HPDE6-E6E7 (cell line): ENCODE measurements around the gene TIE1.

ENCODE experiments used
- DNase-seq: peaks from one replicate; pipeline ENCODE4 v3.0.0; 2011; ENCODE audit warnings: missing footprints; ENCODE audit errors: extremely low spot score

TIE1 gene

DNA sequence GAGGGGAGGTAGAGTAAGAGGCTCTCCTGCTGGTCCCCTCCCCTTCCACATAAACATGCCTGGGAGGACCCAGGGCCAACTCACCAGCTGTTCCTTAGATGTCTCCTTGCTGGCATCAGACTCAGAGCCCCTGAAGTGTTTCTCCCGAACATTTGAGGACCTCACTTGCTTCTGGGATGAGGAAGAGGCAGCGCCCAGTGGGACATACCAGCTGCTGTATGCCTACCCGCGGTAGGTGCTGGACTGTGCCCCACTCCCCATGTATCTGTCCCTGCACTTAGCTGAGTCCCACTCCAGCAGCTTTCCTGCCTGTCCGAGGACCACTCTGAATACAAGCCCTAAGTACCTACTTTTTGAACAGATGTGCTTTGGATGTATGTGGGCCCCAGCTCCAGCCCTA, 37.2 kb downstream of the TIE1 start:
- DNase-seq: no peak

DNA sequence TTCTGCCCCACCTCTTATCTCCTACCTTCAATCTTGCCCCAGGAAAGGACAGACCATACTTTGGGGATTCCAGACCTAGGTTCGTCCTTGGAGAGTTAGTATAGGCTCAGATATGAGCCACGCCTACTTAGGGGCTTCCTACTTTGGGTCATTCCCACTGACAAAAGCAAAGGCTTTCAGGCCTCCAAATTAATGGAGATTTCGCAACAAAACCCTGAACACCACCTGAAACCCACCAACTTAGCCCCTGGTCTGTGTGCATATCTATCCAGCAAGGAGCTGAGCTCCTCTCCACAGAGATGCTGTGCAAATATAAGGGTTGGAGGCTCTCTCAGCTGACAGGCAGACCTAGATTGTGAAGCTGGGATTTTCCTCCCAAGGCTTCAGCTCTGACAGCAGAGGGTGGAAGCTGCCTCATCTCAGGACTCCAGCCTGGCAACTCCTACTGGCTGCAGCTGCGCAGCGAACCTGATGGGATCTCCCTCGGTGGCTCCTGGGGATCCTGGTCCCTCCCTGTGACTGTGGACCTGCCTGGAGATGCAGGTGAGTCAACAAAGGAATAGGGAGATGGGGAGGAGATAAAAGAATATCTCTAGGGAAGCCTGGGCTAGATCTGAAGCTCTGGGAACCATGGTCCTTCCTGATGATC, 38.9 kb downstream of the TIE1 start:
- DNase-seq: no peak

DNA sequence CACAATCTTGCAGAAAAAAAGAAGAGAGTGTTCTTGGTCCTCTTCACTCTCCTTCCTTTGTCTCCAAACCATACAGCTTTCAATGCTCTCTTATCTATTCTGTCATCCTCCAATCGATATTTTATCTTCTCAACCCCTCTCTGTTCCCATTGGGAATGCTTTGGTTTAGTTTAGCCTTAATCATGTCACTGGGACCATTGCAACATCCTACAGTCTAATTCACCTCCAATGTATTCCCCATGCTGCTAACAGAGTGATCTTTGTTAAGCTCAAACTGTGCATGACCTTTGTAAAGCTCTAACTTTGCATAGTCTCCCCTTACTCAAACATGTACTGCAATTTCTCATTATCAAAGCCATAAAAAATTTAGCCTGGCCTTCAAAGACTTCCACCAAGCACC, 39.8 kb downstream of the TIE1 start:
- no peak for DNase-seq

DNA sequence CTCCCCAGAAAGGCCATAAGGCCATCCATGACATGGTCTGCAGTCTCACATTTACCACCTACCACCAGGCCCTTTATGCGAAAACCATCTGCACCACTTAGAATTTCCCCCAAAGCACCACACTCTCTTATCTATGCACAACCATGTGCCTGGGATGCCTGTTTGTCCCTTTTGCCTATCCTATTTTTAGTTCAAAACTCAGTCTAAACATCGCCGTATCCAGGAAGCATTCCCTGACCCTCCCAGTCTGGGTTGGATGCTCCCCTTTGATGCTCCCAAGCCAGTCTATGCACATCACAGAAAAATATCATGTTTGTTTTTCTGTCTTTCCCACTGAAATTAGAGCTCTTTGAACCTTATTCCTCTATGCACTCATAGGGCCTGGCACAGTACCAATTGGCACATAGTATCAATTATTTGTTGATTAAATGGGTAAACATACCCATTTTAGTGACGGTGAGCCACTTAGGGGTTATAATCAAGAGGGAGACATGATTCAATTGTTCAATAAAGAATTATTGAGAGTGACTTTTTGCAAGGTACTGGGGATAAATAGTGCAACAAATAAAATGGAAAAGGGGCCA, 43.6 kb downstream of the TIE1 start:
- DNase-seq: no peak

DNA sequence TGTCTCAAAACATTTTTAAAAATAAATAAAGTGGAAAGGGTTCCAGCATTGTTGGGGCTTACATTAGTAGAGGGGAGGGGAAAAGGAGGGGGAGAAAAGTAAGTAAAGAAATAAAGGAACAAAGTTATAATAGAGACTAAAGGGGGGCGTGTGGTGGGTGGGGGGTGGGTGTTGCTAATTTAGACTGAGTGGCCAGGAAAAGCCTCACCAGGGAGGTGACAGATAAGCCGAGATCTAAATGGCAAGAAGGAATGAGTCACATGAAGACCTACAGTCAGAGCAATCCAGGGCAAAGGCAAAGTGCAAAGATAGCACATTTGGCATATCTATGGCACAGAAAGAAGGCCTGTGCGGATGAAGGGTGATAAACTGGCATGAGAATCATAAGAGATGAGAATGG, 44.3 kb downstream of the TIE1 start:
- no peak for DNase-seq

DNA sequence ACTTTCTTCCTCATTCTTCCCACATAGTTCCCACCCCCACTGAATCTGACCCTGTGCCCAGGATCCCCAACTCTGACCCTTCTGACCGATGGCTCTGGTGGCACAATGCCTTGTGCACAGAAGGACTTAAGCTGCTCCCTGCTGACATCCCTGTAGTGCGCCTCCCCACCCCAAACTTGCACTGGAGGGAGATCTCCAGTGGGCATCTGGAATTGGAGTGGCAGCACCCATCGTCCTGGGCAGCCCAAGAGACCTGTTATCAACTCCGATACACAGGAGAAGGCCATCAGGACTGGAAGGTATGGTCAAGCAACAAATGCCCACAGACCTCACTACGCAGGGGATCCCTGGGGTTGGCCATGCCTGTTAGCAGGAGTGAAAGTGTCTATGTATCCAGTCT, 45.9 kb downstream of the TIE1 start:
- DNase-seq: no peak

DNA sequence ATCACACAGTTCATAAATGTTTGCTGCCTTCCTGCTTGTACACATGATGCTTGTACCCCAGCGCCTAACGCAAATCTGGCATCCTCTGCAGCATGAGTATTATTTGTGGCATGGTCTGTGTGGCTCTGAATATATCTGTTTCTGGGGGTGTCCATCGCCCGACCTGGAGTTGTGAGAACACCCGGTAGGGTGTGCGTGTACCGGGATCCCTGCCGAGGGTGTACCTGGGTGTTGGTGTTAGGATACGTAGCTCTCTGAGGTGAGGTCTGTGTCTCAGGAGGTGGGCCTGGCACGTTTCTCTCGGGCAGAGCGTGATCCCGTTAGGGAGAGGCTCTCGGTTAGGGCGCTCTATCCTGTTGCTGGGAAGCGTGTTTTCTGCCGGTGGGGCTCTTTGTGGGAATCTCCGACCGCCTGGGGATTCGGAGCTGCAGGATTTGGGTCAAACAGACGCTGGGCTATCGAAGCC, 47.6 kb downstream of the TIE1 start:
- DNase-seq: peak; percentile 56

DNA sequence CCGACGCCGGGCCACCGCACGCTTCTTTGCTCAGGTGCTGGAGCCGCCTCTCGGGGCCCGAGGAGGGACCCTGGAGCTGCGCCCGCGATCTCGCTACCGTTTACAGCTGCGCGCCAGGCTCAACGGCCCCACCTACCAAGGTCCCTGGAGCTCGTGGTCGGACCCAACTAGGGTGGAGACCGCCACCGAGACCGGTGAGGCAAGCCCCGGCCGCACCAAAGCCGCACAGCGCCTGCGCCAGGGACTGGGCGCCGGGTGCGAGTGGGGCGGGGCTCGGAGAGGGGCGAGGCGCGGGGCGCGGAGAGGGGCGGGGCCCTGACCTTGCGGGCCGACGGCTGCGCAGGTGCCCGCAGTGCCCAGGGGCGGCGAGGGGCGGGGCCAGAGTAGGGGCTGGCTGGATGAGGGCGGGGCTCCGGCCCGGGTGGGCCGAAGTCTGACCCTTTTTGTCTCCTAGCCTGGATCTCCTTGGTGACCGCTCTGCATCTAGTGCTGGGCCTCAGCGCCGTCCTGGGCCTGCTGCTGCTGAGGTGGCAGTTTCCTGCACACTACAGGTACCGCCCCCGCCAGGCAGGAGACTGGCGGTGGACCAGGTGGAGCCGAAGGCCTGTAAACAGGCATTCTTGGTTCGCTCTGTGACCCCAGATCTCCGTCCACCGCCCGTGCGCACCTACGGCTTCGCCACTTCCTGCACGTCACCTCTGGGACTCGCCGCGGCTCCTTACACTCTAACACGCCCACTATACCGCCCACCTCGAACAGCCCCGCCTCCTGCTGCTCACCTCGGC, 48.2 kb downstream of the TIE1 start:
- peak; percentile 84 for DNase-seq

DNA sequence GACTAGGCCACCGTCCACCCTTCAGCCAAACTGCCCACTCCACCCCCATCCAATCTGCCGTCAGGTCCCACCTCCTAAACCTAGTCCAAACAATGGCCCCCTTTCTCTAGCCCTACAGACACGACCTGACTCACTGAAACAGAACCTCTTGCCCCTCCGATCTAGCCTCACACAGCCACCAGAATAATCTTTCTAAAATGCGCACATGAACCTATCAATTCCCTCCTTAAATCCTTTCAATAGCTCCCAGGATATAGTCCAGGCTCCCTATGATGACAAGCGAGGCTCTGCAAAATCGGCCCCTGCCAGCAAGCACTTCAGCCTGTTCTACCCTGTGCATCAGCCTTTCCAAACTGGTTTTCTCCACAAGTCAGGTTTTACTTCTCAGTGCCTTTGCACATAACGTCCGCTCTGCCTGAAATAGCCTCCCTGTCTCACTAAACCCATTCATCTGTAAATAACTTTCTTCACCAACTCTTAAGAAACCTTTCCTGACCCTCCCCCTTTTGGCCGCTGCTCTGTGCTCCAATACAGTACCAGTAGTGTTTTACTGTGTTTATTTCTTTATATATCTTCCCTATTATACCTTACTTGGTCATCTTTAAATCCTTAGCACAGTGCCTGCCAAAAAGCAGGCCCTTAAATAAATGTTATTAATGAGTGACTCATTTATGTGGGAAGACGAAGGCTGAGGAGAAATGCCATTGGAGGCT, 49.0 kb downstream of the TIE1 start:
- DNase-seq: no peak

DNA sequence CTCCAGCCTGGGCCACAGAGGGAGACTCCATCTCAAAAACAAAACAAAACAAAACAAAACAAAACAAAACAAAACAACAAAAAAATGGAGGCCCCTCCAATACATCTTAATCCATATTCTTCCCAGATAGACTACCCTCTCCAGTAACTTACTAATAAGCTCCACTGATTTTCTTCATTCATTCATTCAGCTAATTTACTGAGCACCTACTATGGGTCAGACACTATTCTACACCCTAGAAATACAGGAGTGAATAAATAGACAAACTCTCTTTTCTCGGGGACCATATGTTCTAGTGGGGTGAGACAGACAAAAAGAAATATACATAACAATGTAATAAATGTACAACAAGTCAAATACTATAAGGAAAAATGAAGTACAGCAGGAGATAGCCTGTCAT, 50.2 kb downstream of the TIE1 start:
- DNase-seq: no peak

DNA sequence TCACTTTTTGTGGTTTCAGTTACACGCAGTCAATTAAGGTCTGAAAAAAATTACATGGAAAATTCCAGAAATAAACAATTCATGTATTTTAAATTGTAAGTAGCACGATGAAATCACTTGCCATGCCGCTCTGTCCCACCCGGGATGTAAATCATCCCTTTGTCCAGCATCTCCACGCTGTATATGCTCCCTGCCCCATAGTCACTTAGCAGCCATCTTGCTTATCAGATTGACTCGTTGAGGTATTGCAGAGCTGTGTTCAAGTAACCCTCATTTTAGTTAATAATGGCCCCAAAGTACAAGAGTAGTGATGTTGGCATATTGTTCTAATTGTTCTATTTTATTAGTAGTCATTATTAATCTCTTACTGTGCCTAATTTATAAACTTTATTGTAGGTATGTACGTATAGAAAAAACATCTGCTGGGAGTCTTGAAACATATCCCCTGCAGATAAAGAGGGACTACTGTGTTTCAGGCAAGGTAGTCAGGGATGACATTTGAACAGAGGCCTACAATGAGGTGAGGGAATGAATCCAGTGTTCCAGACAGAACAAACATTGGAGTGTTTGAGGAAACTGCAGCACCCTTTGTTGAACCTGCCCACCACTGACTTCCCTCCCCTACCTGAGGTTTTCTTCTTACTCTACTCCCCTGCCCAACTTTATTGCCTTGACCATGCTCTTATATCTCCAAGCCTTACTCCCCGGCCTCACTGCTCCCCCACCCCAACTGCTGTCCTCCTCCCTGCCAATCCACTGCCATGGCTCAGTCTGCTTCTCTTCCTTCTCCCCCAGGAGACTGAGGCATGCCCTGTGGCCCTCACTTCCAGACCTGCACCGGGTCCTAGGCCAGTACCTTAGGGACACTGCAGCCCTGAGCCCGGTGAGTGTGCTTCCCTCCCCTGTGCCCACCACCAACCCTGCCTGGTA, 50.9 kb downstream of the TIE1 start:
- no peak for DNase-seq

DNA sequence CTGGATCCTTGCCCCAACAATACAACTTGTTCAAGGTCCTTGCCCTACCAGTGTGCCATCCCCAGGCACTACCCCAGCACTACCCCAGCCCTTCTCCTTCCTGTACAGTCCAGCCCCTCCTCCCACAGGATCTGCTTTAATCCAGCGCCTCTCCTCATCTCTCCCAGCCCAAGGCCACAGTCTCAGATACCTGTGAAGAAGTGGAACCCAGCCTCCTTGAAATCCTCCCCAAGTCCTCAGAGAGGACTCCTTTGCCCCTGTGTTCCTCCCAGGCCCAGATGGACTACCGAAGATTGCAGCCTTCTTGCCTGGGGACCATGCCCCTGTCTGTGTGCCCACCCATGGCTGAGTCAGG, 51.5 kb downstream of the TIE1 start:
- no peak for DNase-seq

DNA sequence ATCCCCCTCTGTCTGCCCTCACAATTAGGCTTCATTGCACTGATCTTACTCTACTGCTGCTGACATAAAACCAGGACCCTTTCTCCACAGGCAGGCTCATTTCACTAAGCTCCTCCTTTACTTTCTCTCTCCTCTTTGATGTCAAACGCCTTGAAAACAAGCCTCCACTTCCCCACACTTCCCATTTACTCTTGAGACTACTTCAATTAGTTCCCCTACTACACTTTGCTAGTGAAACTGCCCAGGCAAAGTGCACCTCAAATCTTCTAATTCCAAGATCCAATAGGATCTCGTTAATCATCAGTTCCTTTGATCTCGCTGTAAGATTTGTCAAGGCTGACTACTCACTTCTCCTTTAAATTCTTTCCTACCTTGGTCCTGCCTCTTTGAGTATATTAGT, 52.1 kb downstream of the TIE1 start:
- no peak for DNase-seq

DNA sequence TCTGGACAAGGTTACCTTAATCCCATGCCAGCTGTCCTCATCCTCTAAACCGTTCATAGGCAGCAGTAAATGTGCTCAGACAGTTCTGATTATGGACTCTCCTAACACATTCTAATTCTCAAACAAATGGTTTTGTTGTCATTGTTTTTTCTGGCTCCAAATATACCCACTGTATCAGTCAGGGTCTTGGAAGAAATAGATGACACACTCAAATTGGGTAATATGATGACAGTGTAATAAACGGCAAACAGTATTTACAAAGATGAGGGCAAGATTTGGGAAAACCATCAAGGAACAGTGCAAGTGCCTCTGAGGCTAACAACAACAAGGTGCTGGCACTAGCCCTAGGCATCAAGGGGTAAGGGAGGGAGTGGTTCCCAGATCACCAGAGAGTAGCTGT, 53.7 kb downstream of the TIE1 start:
- no peak for DNase-seq

DNA sequence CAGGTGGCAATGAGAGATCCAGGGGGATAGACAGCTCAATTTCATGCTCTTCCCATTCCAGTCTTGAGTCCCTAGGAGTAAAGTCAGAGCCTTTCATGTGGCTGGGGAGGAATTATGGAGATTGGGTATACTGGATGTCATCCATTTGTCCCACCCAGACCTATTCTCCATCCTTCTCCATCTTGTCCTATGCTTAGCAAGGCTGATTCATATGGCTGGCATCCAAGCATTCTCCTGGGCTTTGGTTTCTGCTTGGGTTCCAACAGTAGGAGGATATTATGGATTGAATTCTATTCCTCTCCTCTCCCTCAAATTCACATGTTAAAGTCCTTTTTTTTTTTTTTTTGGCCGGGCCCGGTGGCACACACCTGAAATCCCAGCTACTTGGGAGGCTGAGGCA, 54.2 kb downstream of the TIE1 start:
- DNase-seq: no peak

DNA sequence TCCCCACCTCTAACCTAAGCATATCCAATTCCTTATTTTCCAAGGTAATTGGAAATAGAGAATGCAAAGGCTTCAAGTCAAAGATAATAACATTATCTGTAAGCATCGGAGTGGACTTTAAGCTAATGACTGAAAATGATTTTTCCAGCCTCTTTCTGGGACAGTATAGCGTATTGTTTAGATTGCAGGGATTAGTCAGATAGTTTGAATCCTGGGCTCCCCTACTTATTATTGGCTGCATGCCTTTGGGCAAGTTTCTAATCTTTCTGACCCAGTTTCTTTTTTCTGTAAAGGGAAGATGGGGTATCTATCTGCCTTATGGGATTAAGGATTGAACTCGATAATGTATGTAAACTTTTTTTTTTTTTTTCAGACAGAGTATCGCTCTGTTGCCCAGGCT, 56.5 kb downstream of the TIE1 start:
- no peak for DNase-seq

DNA sequence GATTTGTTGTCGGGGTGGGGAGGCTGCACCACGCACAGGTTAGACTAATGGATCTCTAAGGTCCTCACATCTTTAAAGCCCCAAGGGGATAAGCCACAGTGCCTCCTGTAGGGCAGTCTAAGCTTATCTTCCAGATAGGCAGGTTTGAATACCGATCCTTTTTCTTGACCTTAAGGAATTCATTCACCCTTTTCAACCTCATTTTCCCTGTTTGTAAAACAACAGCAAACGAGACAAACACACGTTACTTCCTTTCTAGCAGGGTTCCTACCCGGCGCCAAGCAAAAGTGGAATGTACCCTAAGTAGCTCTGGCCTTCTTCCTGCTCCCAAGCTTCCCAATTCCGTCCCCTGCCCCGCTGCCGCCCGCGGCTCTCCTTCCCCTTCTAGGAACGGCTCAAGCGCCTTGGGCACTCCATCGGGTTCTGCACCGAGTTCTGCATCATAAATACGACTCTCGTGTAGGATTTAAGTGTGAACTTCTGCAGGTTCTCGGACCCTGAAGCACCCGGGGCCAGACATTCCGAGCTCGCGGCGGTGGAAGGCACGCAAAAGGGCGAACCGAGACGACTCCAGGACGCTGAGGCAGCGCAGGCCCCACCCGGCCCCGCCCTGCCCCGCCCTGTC, 57.5 kb downstream of the TIE1 start:
- no peak for DNase-seq

DNA sequence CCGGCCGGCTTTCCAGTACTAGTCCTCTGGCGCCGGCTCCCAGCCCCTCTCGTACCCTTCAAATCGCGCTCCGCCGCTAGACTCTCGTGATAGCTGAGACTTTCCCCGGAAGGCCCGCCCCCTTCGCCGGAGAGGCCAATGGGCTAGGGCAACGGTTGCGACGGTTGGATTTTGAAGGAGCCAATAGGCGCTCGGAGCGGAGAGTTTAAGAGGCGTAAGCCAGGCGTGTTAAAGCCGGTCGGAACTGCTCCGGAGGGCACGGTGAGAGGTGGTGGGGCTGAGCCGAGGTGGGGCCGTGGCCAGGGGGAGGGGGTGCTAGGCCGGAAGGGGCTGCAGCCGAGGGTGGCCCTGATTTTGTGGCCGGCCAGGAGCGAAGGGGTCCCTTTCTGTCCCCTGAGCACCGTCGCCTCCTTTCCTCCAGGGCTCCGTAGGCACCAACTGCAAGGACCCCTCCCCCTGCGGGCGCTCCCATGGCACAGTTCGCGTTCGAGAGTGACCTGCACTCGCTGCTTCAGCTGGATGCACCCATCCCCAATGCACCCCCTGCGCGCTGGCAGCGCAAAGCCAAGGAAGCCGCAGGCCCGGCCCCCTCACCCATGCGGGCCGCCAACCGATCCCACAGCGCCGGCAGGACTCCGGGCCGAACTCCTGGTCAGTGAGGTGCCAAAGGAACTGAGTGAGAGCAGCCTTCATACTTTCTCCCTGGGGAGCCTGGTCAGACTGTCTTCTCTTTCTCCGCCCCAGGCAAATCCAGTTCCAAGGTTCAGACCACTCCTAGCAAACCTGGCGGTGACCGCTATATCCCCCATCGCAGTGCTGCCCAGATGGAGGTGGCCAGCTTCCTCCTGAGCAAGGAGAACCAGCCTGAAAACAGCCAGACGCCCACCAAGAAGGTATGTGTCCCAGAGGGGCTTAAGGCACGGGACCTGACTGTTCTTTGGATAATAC, 58.2 kb downstream of the TIE1 start, which contains the start of gene CDC20:
CDC20 (plus strand) TSS at position 236 of the 948 bp plus-strand sequence; CDS start at position 471, 235 bp downstream.
- peak; percentile 84 for DNase-seq

DNA sequence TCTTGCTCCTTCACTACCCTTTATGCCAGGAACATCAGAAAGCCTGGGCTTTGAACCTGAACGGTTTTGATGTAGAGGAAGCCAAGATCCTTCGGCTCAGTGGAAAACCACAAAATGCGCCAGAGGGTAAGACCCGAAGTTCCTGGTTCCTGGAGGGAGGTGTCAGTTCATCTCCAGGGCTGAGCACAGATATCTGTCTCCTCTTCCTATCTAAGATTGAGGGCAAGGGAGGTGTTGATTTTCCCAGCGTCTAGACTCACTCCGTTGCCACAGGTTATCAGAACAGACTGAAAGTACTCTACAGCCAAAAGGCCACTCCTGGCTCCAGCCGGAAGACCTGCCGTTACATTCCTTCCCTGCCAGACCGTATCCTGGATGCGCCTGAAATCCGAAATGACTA, 58.9 kb downstream of the TIE1 start:
- DNase-seq: no peak

DNA sequence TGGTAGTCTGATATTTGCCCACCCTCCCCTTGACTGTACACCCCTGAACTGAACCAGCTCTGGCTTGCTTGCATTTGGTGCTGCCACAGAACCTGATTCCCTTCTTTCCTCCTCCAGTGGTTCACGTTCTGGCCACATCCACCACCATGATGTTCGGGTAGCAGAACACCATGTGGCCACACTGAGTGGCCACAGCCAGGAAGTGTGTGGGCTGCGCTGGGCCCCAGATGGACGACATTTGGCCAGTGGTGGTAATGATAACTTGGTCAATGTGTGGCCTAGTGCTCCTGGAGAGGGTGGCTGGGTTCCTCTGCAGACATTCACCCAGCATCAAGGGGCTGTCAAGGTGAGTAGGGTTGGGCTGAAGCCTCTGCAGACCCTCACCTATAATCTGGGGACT, 59.8 kb downstream of the TIE1 start:
- no peak for DNase-seq
